GM19324 (cell line): ENCODE data around the gene SLC20A1.

Experiments used
- ATAC-seq: cut with Tn5 transposase; IDR thresholded peaks from one replicate; pipeline ENCODE4 v1.9.1; 2021; ENCODE audit warnings: mild to moderate bottlenecking, moderate library complexity; ENCODE audit not compliant: unreplicated experiment, low FRiP score

SLC20A1 gene

DNA sequence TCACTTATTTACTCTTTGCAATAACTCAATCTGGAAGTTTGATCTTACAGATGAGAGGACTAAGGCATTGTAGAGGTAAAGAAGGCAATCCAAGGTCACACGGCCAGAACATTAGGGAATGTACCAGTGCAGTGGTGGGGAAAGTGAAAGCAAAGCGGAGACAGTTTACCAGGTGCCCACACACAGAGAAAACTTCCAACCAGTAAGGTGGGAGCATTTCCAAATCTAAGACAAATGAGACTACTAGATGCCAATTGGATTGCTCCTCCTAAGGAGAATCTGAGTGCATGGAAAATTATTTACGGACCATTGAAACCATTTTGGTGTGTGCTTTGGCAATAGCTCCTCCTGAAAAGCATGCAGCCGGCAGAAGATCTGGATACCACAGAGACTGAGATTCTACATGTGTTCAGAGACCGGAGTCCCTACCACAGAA is 34.9 kb downstream of the SLC20A1 start:
- ATAC-seq = no peak

GRCh38 chr2:112682101-112682500 is 36.4 kb downstream of the SLC20A1 start:
- ATAC-seq = no peak

DNA sequence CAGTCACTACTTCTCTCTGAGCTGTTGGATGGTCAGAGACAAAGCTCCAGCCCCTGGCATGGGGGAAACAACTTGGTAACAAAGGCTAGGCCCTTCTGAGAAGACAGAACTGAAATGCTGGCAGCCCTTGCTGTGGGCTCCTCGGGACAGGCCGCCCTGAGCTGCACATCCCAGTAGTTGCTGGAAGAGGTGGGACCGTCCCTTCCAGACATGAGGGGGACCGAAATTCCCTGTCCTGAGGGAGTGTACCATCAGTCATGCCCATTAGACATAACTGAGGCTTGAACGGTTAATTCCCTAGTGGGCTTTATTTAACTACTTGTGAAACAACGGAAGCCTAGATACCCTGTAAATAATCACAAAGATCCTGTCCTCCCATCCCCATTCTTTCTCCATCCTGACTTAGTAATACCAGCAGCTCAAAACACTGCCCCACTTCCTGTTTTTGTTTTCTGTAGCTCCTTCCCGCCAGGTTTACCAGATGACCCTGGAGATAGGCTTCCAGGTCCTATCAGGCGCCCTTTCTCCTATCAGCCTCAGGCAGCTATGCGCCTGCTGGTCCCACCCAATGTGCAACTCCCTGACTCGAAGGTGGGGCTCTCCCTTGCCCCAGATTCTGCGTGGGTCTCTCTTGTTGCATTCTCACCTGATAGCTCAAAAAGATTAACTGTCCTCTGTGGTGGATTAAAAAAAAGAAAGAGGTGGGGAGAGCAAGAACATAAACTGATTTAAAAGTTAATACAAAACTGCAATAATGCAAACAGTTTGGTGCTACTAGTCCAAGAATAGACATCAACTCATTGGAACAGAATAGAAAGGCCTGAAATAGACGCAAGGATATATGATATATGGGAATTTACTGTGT is 38.0 kb downstream of the SLC20A1 start:
- ATAC-seq = no peak

- no peak for ATAC-seq
Observed at GRCh38 chr2:112684415-112684775, 38.7 kb downstream of the SLC20A1 start.

GRCh38 chr2:112685271-112685884 is 39.6 kb downstream of the SLC20A1 start:
- no peak for ATAC-seq

DNA sequence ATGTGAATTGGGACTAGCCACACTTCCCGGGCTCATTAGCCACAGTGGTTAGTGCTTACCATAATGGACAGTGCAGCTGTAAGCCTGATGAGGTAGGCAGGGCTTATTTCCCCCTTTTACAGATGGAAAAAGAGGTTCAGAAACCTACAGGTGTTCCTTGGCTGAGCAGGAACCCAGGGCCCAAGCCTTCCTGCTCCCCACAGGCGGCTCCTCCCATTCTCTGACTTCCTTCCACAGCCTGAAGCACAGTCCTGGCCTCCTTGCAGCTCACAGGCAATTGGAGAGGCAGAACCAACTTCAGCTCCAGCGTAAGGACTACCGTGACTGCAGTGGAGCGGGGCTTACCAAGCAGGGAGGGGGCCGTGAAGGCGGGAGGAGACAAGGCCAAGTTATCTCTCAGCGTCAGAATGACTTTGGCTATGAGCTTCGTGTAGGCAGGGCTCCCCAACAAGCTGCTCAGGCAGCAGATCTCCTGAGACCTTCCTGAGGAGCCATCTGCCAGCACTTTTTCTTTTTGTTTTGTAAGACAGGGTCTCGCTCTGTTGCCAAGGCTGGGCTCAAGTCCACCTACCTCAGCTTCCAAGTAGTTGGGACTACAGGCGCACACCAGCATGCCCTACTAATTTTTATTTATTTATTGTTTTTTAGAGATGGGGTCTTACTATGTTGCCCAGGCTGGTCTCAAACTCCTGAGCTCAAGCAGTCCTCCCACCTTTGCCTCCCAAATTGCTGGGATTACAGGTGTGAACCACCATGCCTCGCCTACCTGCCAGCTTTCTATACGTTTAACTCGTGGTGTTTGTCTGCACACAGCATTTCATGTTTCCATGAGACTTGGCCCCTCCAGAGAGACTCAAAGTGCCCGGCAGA is 40.8 kb downstream of the SLC20A1 start:
- no peak for ATAC-seq

DNA sequence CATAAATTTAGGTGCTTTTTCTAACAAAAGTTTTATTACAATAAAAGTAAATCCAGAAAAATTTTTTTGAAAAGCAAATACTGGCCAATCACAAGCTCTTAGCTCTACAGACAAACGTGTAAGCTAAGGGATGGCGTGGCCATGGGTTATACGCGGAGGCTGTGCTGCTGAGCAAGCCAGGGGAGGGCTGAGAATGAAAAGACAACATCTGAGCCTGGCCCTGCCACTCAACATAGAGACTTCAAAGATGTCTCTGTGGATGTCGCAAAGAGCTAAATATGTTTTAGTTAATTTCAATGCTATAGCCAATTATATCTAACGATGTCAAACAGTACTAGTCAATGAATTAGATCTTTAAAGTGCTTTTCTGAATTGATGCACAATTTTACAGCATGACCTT is 41.8 kb downstream of the SLC20A1 start:
- no peak for ATAC-seq

GRCh38 chr2:112688086-112688880 is 42.5 kb downstream of the SLC20A1 start:
- ATAC-seq = no peak

GRCh38 chr2:112690853-112691401 is 45.2 kb downstream of the SLC20A1 start:
- ATAC-seq = peak; percentile 44

- no peak for ATAC-seq
Observed at GRCh38 chr2:112691881-112692281, 46.1 kb downstream of the SLC20A1 start.

DNA sequence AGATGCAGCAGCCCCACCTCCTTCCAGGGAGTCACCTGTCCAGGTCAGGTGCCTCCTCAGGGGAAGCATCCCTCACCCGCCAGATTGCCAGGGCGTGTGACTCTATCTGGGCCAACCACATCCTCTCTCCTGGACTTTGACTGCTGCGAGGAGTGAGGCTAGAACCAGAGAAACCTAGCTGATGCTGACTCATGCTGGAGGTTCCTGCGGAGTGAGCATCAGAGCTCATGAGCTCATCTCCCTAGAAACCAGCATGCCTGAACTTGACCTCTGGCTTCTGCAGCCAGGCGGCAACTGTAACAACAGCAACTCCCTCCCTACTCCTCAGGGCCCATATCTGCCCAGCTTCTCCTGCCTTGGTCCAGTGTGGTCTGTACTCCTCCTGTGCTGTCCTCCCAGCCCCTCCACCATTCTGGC is 46.8 kb downstream of the SLC20A1 start:
- peak; percentile 76 for ATAC-seq

DNA sequence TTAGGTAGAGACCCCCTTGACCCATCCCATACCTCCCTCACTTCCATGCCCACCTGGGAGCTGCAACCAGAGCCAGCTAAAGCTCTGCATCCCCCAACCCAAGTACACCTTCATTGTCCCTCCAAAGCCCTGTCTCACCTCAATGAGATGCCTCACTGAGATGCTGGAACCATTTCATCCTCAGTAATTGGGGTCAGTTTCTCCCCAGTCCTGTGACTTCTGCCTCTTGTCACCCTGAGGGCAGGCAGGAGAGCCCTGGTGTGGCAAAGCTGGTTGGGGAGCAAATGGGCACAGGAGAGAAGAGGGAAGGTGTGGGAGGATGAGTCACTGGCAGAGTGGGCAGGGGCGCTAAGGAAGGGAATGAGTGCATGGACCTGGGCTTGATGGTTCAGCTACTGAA is 47.2 kb downstream of the SLC20A1 start:
- no peak for ATAC-seq

GRCh38 chr2:112693596-112693995 is 47.9 kb downstream of the SLC20A1 start:
- no peak for ATAC-seq

GRCh38 chr2:112694182-112694581 is 48.4 kb downstream of the SLC20A1 start:
- no peak for ATAC-seq

- ATAC-seq = no peak
Observed at GRCh38 chr2:112698834-112699515, 53.2 kb downstream of the SLC20A1 start.

DNA sequence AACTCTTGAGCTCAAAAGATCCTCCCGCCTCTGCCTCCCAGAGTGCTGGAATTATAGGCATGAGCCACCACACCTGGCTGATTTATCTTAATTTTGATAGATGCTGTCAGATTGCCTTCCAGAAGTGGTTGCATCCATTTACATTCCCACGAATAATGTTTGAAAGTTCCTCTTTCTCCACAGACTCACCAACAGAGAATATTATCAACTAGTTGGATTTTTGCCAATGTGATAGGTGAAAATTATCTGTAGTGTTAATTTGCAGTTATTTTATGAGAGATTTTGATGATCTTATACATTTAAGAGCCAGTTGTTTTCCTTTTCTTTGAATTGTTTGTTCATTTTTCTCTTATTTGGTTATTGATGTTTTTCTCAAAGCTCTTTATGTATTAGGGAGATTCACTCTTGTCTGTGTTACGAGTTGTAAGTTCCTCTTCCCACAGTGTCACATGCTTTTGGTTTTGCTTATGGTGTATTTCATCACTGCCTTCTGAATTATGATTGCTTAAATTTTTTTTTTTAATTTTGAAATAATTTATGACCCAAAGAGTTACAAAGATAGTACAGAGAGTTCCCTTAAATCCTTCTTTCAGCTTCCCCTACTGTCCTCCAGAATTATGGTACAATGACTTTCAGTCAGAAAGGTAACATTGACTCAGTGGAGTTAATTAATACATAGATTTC is 54.4 kb downstream of the SLC20A1 start:
- ATAC-seq = no peak

- ATAC-seq = no peak
Observed at GRCh38 chr2:112701052-112701451, 55.3 kb downstream of the SLC20A1 start.

GRCh38 chr2:112703684-112704083 is 57.9 kb downstream of the SLC20A1 start:
- no peak for ATAC-seq

- ATAC-seq = no peak
Observed at GRCh38 chr2:112705575-112705974, 59.8 kb downstream of the SLC20A1 start.
